GM12874 (cell line): ENCODE data around the gene TVP23C.

Experiments used
- TF ChIP-seq, protein P1 (sequence below): IDR thresholded peaks from 2 replicates; pipeline ENCODE4 v1.5.1; 2011; ENCODE audit warnings: low read depth, mild to moderate bottlenecking, control low read depth, low read length, moderate library complexity; ENCODE audit not compliant: insufficient read depth

The TVP23C gene

GRCh38 chr17:15479703-15480102, 83.6 kb downstream of the TVP23C start:
- TF ChIP-seq, protein P1, sequence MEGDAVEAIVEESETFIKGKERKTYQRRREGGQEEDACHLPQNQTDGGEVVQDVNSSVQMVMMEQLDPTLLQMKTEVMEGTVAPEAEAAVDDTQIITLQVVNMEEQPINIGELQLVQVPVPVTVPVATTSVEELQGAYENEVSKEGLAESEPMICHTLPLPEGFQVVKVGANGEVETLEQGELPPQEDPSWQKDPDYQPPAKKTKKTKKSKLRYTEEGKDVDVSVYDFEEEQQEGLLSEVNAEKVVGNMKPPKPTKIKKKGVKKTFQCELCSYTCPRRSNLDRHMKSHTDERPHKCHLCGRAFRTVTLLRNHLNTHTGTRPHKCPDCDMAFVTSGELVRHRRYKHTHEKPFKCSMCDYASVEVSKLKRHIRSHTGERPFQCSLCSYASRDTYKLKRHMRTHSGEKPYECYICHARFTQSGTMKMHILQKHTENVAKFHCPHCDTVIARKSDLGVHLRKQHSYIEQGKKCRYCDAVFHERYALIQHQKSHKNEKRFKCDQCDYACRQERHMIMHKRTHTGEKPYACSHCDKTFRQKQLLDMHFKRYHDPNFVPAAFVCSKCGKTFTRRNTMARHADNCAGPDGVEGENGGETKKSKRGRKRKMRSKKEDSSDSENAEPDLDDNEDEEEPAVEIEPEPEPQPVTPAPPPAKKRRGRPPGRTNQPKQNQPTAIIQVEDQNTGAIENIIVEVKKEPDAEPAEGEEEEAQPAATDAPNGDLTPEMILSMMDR, result no peak

- TF ChIP-seq, protein P1, result no peak
Observed at GRCh38 chr17:15478845-15479244, 84.4 kb downstream of the TVP23C start.

- TF ChIP-seq, protein P1, result no peak
Observed at GRCh38 chr17:15475631-15476354, 87.5 kb downstream of the TVP23C start.

DNA sequence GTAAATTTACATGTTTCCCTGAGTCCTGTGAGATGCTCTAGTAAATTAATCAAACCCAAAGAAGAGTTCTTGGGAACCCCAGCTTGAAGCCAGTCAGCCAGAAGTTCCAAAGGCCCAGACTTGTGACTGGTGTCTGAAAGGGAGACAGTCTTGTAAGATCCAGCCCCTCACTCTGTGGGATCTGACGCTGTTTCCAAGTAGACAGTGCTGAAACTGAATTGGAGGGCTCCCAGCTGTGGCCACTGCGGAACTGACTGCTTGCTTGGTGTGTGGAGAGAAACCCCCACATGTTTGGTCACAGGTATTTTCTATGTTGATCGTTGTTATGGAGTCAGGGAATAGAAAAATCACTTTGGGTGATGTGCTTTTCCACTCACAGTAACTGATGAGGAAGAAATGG, 90.4 kb downstream of the TVP23C start:
- TF ChIP-seq, protein P1, result no peak

GRCh38 chr17:15470536-15470935, 92.7 kb downstream of the TVP23C start:
- TF ChIP-seq, protein P1, result no peak

DNA sequence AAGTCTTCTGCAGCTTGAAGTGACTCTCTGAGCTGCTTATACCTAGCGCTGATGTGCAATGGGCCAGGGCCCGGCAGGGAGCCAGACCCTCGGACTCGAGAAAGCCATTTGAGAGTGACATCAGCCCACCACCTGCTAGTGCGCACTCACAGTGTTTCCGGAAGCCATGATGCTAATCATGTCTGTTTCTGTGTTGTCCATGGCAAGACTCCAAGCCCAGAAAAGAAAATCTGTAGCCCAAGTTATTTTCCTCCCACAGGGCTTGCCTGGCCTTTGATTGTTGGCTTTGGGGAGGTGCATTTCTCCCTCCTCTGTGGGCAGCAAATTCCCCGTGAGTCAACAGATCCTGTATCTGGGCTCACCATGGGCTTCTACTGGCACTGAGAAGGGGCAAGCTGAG, 94.0 kb downstream of the TVP23C start:
- TF ChIP-seq, protein P1, result no peak

DNA sequence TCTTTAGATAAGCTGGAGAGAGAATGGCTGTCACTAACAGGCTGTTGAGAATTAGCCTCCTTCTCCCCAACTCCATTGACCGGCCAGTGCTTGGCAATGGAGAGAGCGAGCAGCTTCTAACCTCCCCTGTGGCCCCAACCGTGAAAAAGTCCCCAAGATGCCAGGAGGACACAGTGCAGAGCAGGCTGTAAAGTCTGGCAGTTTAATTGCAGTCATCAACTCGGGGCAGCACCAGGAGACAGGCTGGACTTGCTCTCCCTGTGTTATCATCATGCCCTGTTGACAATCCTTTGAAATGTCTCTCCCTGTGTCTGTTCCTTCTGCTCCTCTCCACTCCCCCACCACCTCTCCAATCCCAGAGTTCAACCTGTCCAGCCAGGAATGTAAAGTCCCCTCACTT, 95.2 kb downstream of the TVP23C start:
- TF ChIP-seq, protein P1, result no peak
